ENCODE data around the gene CHRNE.

The CHRNE gene

GRCh38 chr17:4903051-4903818, at the start of gene CHRNE:
Gene CHRNE (minus strand): TSS chr17:4903098. CDS start chr17:4903063, 35 bp downstream.
- peak; percentile 53 to 56 for DNase-seq (ENCODE audit: low read depth in 2 of 2)

- no peak for DNase-seq (ENCODE audit: low read depth in 2 of 2)
Measured at GRCh38 chr17:4951486-4951885, 48.6 kb upstream of the CHRNE start.

GRCh38 chr17:4950746-4951204, 47.9 kb upstream of the CHRNE start, which contains the start of gene ENO3:
Gene ENO3 (plus strand): TSS chr17:4951119. CDS start chr17:4951830, 711 bp downstream.
- DNase-seq (ENCODE audit: low read depth in 2 of 2), result no peak

- no peak for DNase-seq (ENCODE audit: low read depth in 2 of 2)
Measured at GRCh38 chr17:4950075-4950745, 47.3 kb upstream of the CHRNE start.

- DNase-seq (ENCODE audit: low read depth in 2 of 2), result peak; percentile 64 to 75
Measured at GRCh38 chr17:4949321-4950074, 46.6 kb upstream of the CHRNE start.

GRCh38 chr17:4948931-4949320, 46.0 kb upstream of the CHRNE start:
- peak; percentile 76 to 78 for DNase-seq (ENCODE audit: low read depth in 2 of 2)

GRCh38 chr17:4948166-4948930, 45.5 kb upstream of the CHRNE start, which contains the start of gene PFN1:
Gene PFN1 (minus strand): TSS chr17:4948530. CDS start chr17:4948394, 136 bp downstream.
- peak; percentile 84 for DNase-seq (ENCODE audit: low read depth in 2 of 2)

GRCh38 chr17:4947411-4948165, 44.7 kb upstream of the CHRNE start:
- DNase-seq (ENCODE audit: low read depth in 2 of 2), result peak; percentile 60 to 64

GRCh38 chr17:4947010-4947410, 44.1 kb upstream of the CHRNE start:
- DNase-seq (ENCODE audit: low read depth in 2 of 2), result no peak

- DNase-seq (ENCODE audit: low read depth in 2 of 2), result no peak
Measured at GRCh38 chr17:4946312-4946976, 43.5 kb upstream of the CHRNE start.

GRCh38 chr17:4945944-4946280, 43.0 kb upstream of the CHRNE start:
- DNase-seq (ENCODE audit: low read depth in 2 of 2), result no peak

- peak; percentile 82 to 83 for DNase-seq (ENCODE audit: low read depth in 2 of 2)
Measured at GRCh38 chr17:4945176-4945943, 42.5 kb upstream of the CHRNE start.

- no peak for DNase-seq (ENCODE audit: low read depth in 2 of 2)
Measured at GRCh38 chr17:4944554-4945175, 41.8 kb upstream of the CHRNE start.

- DNase-seq (ENCODE audit: low read depth in 2 of 2), result peak in 1 of 2 donors; percentile 41
Measured at GRCh38 chr17:4944163-4944553, 41.3 kb upstream of the CHRNE start.

- no peak for DNase-seq (ENCODE audit: low read depth in 2 of 2)
Measured at GRCh38 chr17:4942760-4943508, 40.0 kb upstream of the CHRNE start.

GRCh38 chr17:4941319-4941610, 38.4 kb upstream of the CHRNE start:
- DNase-seq (ENCODE audit: low read depth in 2 of 2), result no peak

- peak in 1 of 2 donors; percentile 32 for DNase-seq (ENCODE audit: low read depth in 2 of 2)
Measured at GRCh38 chr17:4940555-4941318, 37.8 kb upstream of the CHRNE start.
